ENCODE data around the gene OR11A1. TPM values are rescaled to one million over a fixed set of nuclear protein-coding genes. Genes with fewer than 3 reads are reported as not detected.

Gene OR11A1
- total and polyA plus RNA-seq, 11 donors: not detected

GRCh38 chr6:29419516-29419915, 37.4 kb downstream of the OR11A1 start:
- H3K27me3 ChIP-seq: peaks cover 0 to 6% (median 0%) of the 10 kb centered on the region in 9 donors
- H3K9me3 ChIP-seq: peaks cover 0 to 9% (median 0%) of the 10 kb centered on the region in 12 donors
- TF ChIP-seq CTCF (IDR thresholded peaks at IDR 0.05) (no peak), POLR2A (IDR thresholded peaks at IDR 0.05) (no peak)
- H3K36me3 ChIP-seq: no peaks in the 10 kb centered on the region
- no peak overlapping the region for H3K27ac ChIP-seq
- intact Hi-C loops (cut with DNase I): no loop called here
- DNase-seq: no peak
- no peak for ATAC-seq
- H3K4me3 ChIP-seq: no peak overlapping the region
- 59 to 73% (median 67%) methylated on average over 3 of the region's 3 CpGs for WGBS, 4 donors
- H3K4me1 ChIP-seq: no peaks in the 10 kb centered on the region

- no peak within 1 kb of the TSS for H3K4me3 ChIP-seq
- intact Hi-C loops (cut with DNase I): no loop called here
These were observed 42.3 kb downstream of the OR11A1 start, which contains the start of gene OR12D1 for GRCh38 chr6:29414588-29414987. Gene OR12D1, plus strand, starts transcription at chr6:29414928.

GRCh38 chr6:29403801-29404200, 53.1 kb downstream of the OR11A1 start:
- H3K27ac ChIP-seq: no peak overlapping the region
- no peak overlapping the region for H3K4me3 ChIP-seq
- WGBS, 4 donors: 44 to 89% (median 71%) methylated on average over 1 of the region's 1 CpG
- no peak for ATAC-seq
- no peak for DNase-seq
- intact Hi-C loops (cut with DNase I): no loop called here
- peaks cover 0 to 7% (median 0%) of the 10 kb centered on the region in 9 donors for H3K27me3 ChIP-seq
- TF ChIP-seq CTCF (IDR thresholded peaks at IDR 0.05) (no peak), POLR2A (IDR thresholded peaks at IDR 0.05) (no peak)
- no peaks in the 10 kb centered on the region for H3K4me1 ChIP-seq
- H3K9me3 ChIP-seq: peaks cover 0 to 10% (median 0%) of the 10 kb centered on the region in 12 donors
- H3K36me3 ChIP-seq: no peaks in the 10 kb centered on the region

More at GRCh38 chr6:29414588-29414987, 42.3 kb downstream of the OR11A1 start, which contains the start of gene OR12D1:
- Histone ChIP-seq H3K27ac (no peak within 1 kb of the TSS), H3K4me1 (no peaks in the 10 kb centered on the region), H3K9me3 (peaks cover 0 to 9% (median 0%) of the 10 kb centered on the region in 12 donors), H3K27me3 (no peaks in the 10 kb centered on the region), H3K36me3 (no peaks in the 10 kb centered on the region)
- TF ChIP-seq POLR2A (IDR thresholded peaks at IDR 0.05): no peak
- TF ChIP-seq CTCF (IDR thresholded peaks at IDR 0.05): no peak
- DNase-seq (no peak), ATAC-seq (no peak)

GRCh38 chr6:29399525-29399924, 57.3 kb downstream of the OR11A1 start:
- ATAC-seq (no peak), DNase-seq (no peak)
- Histone ChIP-seq H3K36me3 (no peaks in the 10 kb centered on the region), H3K4me3 (no peak overlapping the region), H3K27me3 (peaks cover 0 to 11% (median 0%) of the 10 kb centered on the region in 9 donors), H3K4me1 (no peaks in the 10 kb centered on the region), H3K9me3 (no peaks in the 10 kb centered on the region), H3K27ac (no peak overlapping the region)
- intact Hi-C loops (cut with DNase I): no loop called here
- no peak for TF ChIP-seq CTCF (IDR thresholded peaks at IDR 0.05)
- TF ChIP-seq POLR2A (IDR thresholded peaks at IDR 0.05): no peak
- WGBS, 4 donors: 50 to 79% (median 61%) methylated on average over 2 of the region's 2 CpGs
